T follicular helper cell (primary cell): Measurements from ENCODE around the gene CABLES1.
"Not testable (repeated sequence)": the region's sequence is repeated elsewhere in the genome, so short reads cannot be mapped to it uniquely, and the experiment has no call there.

ENCODE experiments used
- DNase-seq: peaks from one replicate; pipeline ENCODE4 v3.0.0-alpha.2; 2020; ENCODE audit warnings: low read depth

Gene CABLES1

GRCh38 chr18:23142251-23142929 lies 7.1 kb downstream of the CABLES1 start:
- DNase-seq: no peak

DNA sequence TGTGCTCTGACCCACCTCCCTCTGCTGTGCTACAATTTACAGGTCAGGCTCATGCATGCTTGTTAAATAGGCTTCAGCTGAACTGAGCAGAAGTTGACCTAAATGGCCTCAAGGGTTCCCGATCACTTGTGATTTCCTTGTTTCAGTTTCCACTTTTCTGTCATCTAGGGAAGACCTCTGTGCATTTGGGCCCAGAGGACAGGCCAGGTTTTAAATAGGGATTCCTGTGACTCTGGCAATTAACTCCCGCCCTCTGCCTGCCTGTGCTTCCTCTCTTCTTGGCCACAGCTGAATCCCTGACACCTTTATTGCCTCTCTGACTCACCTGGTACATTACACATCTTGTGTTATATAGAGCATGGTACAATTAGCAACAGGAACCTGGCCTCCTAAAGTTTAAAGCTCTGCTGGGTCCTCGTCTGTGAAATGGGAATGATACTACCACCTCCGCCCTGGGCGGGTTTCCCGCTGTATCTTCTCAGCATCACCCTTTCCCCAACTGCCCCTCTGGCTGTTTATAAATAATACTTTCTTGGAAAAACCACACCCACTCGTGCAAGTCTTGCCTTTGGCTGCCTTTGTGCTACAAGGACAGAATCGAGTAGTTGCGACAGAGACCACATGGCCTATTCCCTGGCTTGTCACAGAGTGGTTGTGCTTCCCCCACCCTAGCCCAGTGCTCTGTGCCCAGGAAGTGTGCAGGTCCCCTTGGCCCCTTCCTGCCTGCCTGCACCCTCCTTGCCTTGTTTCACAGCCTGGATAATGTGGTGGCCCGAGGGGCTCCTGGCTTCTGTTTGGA lies 7.9 kb downstream of the CABLES1 start:
- no peak for DNase-seq

- no peak for DNase-seq
These were observed 8.6 kb downstream of the CABLES1 start for GRCh38 chr18:23143815-23144261.

DNA sequence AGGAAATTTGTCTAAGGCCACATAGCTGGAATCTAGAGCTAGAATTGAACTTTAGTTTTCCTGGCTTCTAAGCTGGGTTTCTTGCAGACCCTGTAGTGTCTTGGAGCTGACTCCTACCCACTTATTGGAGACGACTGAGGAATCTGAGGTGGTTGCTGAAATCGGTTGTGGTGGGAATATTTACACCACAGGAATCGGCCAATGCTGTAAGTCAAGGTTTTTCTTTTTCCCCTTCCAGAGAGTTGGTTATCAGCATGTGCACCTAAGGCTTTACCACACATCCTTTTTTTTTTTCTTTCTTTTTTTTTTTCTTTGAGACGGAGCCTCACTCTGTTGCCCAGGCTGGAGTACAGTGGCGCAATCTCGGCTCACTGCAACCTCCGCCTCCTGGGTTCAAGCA lies 9.4 kb downstream of the CABLES1 start:
- DNase-seq: no peak

DNA sequence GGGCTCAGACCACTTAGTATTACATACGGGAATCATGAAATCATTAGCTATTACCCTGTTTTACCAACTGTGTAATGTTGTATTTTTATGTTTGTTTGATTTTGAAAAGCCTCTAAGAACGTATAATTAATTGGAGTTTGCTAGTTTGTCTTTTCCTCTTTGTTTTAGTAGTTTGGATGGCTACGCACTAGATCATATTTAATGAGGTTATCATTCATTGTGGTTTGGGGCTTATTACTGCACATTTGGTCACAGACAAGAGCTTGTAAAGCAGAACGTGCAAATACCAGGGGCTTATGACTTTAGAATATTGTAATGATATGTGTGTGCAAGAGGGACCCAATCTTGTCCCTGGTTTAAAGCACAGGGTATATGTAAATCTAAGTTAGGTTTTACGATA lies 10.3 kb downstream of the CABLES1 start:
- no peak for DNase-seq

DNA sequence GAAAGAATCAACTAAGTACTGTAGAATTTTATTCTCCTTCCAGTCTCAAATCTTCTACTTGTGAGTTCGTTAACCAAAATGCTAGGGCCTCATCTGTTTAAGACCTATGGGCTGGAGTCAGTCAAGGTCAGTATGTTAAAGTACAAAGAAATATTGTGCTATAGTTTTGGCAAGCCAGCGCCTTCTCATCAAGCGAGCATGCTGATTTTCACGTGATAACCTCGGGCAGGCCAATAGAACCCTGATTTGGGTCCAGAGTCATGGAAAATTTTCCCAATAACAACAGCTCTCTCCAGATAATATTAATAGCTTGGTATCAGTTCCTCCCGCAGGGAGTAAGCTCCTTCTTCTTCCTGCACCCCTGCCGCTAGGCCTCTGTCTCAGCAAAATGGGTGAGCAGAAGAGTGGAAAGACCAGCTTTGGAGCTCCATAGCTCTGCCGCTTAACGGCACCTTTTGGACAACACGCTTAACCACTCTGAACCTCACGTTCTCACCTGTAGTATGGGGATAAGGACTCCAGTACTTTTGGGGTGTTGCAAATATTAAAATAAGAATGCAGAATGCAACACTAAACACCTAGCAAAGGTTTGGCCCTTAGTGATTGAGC lies 11.7 kb downstream of the CABLES1 start:
- DNase-seq: no peak

DNA sequence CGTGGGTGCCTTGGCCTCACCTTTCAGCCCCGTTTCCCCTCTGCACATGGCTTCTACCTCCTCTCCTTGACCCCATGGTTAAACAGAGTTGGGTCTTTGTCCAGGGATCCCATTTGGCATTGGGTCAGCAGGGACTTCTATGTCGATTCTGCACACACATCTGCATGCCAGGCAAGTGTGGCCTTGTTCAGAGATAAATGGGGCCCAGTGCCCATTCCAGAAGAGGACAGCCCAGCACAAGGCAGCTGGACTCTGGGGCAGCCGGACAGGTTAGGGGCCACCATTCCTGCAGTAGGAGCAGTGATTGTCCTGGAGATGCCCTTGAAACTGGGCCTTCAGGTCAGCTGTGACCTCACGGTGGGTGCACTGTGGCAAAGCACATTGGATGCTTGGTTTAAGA lies 13.1 kb downstream of the CABLES1 start:
- no peak for DNase-seq

DNA sequence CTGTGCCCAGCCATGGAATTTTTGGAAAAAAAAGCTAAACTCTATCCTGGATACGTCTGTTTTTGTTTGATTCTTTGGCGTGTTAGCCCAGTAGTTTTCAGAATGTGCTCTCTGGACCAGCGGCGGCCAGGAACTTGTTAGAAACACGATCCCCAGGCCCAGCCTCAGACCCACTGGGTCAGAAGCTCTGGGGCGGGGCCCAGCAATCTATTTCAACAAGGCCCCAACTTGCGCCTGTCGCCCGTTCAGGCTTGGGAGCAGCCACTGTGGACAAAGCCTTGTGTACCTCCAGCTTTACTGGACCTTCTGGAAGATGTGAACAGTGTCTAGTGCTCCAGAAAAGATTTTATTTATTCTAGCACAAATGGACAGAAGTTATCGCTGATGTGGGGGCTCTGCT lies 14.3 kb downstream of the CABLES1 start:
- DNase-seq: no peak

- DNase-seq: no peak
These were observed 16.3 kb downstream of the CABLES1 start for GRCh38 chr18:23151414-23152099.

DNA sequence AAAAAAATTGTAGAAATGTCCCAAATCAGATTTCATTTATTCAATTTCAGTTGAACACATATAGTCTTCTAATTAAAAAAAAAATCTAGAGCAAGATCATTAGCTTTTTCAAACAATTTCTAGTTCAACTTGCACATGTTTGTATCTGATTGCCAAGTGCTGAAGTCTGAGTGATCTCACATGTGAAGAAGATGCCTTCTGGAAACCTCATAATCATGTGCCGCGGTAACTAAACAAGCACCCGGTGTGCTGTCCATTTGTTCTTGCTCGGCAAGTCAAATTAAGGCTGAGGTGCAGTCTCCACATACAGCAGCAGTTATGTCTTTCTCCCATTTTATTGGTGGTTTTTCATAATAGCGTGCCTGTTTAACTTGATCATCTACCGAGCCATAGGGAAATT lies 18.7 kb downstream of the CABLES1 start:
- no peak for DNase-seq

DNA sequence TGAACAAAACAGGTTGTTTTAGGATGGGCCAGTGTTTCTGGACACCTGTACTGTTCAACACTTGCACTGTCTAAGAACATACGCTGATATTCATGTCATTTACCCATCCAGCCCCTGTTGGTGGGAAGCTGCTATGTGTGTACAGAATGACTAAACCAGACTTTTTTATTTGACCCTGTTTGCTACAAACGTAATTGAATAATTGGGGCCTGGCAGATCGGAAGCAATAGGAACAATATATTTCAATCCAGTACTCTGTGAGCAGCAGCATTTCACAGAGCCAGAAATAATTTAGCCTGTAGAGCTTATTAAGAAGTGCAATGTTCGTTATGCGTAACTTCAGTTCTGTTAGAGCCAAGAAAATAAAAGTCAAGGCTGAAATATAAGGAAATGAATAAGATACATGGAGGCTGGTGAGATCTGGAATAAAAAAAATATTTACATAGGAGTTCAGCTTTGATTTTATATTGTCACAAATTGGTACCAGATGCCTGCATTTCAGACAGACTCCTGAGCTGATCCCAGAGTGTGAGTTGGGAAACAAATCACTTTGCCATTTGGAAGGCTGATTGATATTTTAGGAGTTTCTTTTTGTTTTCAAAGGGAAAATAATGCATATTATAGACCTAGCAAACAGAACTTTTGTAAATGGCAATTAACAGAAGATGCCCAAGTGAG lies 19.7 kb downstream of the CABLES1 start:
- DNase-seq: no peak

- no peak for DNase-seq
These were observed 20.3 kb downstream of the CABLES1 start for GRCh38 chr18:23155537-23155936.

GRCh38 chr18:23156134-23156533 lies 20.8 kb downstream of the CABLES1 start:
- DNase-seq: no peak

DNA sequence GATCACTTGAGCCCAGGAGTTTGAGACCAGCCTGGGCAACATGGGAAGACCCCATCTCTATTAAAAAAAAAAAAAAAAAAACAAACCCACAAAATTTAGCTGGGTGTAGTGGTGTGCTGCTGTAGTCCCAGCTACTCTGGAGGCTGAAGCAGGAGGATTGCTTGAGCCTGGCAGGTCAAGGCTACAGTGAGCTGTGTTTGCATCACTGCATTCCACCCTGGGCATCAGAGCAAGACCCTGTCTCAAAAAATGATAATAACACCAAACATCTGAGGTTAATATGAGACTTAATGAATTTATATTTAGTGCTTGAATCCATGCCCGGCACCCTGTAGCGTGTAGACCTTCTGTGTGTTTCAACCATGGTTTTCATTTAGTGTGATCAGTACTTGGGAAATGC lies 22.8 kb downstream of the CABLES1 start:
- DNase-seq: no peak

GRCh38 chr18:23158884-23159283 lies 23.6 kb downstream of the CABLES1 start:
- DNase-seq: not testable (repeated sequence)

DNA sequence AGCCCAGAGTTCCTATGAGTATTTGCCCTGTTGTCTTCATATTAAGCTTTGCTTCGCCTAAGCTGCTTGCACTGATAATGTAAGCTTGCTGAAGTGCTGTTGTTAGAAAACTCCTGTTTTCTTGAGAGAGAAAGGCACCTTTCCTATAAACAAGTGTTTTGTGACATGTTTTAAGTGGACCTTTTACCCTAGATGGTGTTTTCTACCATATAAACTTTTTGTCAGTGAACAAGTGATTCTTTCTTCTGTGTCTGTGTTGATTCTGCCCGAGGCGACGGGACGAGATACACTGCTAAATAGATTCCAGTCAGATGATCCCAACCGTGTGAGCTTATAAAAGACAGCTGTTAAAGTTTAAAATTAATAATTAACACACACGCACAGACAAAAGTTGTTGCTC lies 24.1 kb downstream of the CABLES1 start:
- no peak for DNase-seq

- no peak for DNase-seq
These were observed 27.2 kb downstream of the CABLES1 start for GRCh38 chr18:23162473-23162872.

DNA sequence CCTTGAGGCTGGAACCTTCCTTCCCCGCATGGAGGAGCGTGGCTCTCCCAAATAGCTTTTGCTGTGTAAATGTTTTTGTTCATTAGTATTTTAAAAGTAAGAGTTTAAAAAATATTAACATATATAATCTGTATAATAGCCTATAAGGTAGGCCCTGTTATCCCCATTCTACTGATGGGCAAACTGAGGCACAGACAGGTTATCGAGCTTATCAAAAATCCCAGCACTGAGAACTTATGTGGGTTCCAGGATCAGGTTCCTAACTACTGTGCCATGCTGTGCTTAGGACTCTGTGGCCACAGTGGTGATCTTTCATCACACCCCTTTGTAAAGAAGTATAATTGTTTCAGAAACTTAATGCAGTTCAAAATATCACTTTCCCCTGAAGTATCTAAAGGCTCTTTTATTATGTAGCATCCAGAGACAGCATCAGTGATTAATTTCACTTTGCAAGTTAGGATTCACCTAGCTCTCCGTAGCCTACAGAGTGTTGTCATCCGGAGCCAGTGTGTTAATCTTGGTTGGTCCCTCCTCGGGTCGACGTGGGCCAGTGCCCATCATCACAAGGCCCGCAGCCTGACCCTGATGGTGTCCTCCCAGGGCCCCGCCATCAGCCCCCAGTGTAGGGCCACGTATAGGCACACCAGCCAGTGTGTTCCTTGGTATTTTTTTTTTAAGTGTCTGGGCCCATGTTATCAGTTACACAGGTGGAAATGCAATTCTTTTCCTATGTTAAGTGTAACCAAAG lies 28.7 kb downstream of the CABLES1 start:
- DNase-seq: no peak

- DNase-seq: no peak
These were observed 30.2 kb downstream of the CABLES1 start for GRCh38 chr18:23165271-23166068.

- DNase-seq: no peak
These were observed 31.7 kb downstream of the CABLES1 start for GRCh38 chr18:23166891-23167541.
